Lower leg skin (tissue), 4 donors: ENCODE measurements around the gene CCDC92. TPM values are rescaled to one million over a fixed set of nuclear protein-coding genes. Genes with fewer than 3 reads are reported as not detected.

Experiments
- DNase-seq, 2 donors: peaks; one replicate each; pipeline ENCODE4 v3.0.0-alpha.2; 2019; ENCODE audit warnings: low spot score in 2 of 2
- H3K4me3 ChIP-seq: fragments of 200-600 bp; sonication (generic); 2 replicates; pipeline ENCODE4 v1.5.1; 2017; ENCODE audit warnings: mild to moderate bottlenecking, low read depth; ENCODE audit not compliant: poor library complexity, severe bottlenecking
- POLR2A ChIP-seq, 2 donors: fragments of 450-650 bp; IDR thresholded peaks; one replicate each; pipeline ENCODE4 v1.6.1; 2016 to 2017; ENCODE audit warnings: antibody characterized with exemption in 2 of 2, mild to moderate bottlenecking in 1 of 2, moderate library complexity in 1 of 2
- WGBS, 2 donors: methylation state at CpG; one replicate each; pipeline ENCODE4 v1.1.5; 2018; 5-methylcytosine and 5-hydroxymethylcytosine counted together
- intact Hi-C: fragments of 100-400 bp; cut with DNase I; formaldehyde crosslinking; loops from one replicate; pipeline ENCODE4 v1.15.0; 2023; ENCODE audit warnings: low total_unique reads
- total RNA-seq, 4 donors: library from RNA; depleted of rRNA; stranded (reverse); fragments of >200 nt; gene quantifications; one replicate each; pipeline ENCODE4 v1.1.0, GENCODE V29; 2016
- TF ChIP-seq, protein P1 (sequence below), 3 donors: fragments of 450-650 bp; IDR thresholded peaks; one replicate each; pipeline ENCODE4 v1.5.1; 2016; ENCODE audit warnings: antibody characterized with exemption in 3 of 3, mild to moderate bottlenecking in 3 of 3, moderate library complexity in 2 of 3

The CCDC92 gene
- total RNA-seq, 4 donors from 2014 or later: 6.7 to 11.9 (median 10.1) TPM

- intact Hi-C loops: no loop called here
- TF ChIP-seq, protein P1, sequence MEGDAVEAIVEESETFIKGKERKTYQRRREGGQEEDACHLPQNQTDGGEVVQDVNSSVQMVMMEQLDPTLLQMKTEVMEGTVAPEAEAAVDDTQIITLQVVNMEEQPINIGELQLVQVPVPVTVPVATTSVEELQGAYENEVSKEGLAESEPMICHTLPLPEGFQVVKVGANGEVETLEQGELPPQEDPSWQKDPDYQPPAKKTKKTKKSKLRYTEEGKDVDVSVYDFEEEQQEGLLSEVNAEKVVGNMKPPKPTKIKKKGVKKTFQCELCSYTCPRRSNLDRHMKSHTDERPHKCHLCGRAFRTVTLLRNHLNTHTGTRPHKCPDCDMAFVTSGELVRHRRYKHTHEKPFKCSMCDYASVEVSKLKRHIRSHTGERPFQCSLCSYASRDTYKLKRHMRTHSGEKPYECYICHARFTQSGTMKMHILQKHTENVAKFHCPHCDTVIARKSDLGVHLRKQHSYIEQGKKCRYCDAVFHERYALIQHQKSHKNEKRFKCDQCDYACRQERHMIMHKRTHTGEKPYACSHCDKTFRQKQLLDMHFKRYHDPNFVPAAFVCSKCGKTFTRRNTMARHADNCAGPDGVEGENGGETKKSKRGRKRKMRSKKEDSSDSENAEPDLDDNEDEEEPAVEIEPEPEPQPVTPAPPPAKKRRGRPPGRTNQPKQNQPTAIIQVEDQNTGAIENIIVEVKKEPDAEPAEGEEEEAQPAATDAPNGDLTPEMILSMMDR (IDR thresholded peaks at IDR 0.05): no peak
- no peak for TF ChIP-seq POLR2A (IDR thresholded peaks at IDR 0.05)
- H3K4me3 ChIP-seq: no peak overlapping the region
- DNase-seq: peak in 1 of 2 donors; percentile 23
- WGBS, 2 donors: 85% methylated on average over 3 of the region's 3 CpGs
These were observed 38.1 kb upstream of the CCDC92 start for GRCh38 chr12:124010687-124011086.

- TF ChIP-seq POLR2A (IDR thresholded peaks at IDR 0.05): no peak
- TF ChIP-seq, protein P1 (IDR thresholded peaks at IDR 0.05): no peak
- 92 to 93% methylated on average over 6 of the region's 6 CpGs for WGBS, 2 donors
- intact Hi-C loops: no loop called here
- no peak overlapping the region for H3K4me3 ChIP-seq
- no peak for DNase-seq
These were observed 37.1 kb upstream of the CCDC92 start for GRCh38 chr12:124009781-124010180.

DNA sequence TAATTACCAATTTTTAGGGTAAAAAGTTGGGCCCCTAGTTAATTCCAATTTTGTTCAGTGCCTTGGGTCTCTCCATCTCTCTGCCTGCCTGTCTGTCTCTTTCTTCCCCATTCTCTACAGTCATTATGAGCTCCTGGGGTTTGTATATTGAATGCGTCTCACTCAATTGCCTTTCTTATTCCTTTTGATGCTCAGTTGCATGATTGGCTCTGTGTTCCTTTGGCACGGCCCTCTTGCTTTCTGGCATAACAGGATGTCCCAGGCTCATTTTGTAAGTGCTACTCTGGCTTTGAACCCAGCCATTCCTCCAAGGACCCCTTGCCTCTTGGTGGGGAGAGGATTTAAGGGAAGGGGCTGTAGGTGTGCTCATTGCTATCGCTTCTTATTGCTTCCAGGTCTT, 36.0 kb upstream of the CCDC92 start:
- TF ChIP-seq POLR2A (IDR thresholded peaks at IDR 0.05): no peak
- TF ChIP-seq, protein P1 (IDR thresholded peaks at IDR 0.05): no peak
- no peak overlapping the region for H3K4me3 ChIP-seq
- peak in 1 of 2 donors; percentile 34 for DNase-seq
- intact Hi-C loops: no loop called here
- 83 to 88% methylated on average over 3 of the region's 3 CpGs for WGBS, 2 donors

- no peak overlapping the region for H3K4me3 ChIP-seq
- DNase-seq: peak in 1 of 2 donors; percentile 61
- intact Hi-C loops: no loop called here
- TF ChIP-seq, protein P1 (IDR thresholded peaks at IDR 0.05): no peak
- no peak for TF ChIP-seq POLR2A (IDR thresholded peaks at IDR 0.05)
- WGBS, 2 donors: 66 to 67% methylated on average over 9 of the region's 9 CpGs
These were observed 35.4 kb upstream of the CCDC92 start for GRCh38 chr12:124007826-124008570.

DNA sequence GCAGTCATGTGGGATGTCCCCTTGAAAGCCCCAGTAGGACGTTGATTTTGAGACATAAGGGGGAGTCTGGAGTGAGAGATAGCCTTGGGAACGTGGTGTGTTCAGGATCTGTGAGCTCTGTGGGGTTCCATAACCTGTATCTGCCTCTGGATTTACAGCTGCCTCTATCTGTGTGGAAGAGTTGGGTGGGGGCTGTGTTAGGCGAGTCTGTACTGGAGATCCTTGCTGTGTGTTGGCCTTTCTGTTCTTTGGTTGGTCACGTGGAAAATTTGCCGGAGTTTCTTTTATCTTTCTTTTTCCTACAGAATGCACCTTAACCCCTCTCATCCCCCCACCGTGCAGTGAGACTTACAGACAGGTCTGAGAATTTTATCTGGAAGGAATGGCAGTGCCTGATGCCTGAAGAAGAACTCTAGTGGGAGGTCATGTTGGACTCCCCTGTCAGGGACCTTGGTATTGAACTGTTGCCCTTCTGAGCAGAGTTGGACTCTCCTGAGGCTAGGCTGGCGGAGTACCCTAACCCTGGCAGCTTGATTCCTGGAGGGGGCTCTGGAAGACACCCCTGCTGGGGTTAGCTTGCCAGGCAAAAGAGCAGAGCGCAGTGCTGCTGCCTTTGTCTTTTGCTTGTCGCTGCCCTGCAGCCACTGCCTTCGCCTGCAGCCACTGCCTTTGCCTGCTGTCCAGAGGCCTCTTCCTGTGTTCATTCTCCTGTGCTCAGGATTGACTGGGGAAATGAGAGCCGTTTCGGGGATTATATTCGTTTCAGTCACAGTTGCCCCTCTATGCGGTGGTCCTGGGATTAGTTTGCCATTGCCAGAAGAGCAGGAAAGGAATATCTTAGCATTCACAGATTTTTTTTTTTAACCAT, 34.4 kb upstream of the CCDC92 start:
- intact Hi-C loops: no loop called here
- 80 to 88% methylated on average over 14 of the region's 14 CpGs for WGBS, 2 donors
- H3K4me3 ChIP-seq: no peak overlapping the region
- TF ChIP-seq, protein P1 (IDR thresholded peaks at IDR 0.05): no peak
- no peak for TF ChIP-seq POLR2A (IDR thresholded peaks at IDR 0.05)
- peak in 1 of 2 donors; percentile 46 for DNase-seq
